Natural killer cell (primary cell): ENCODE results near the gene ACHE. TPM values are rescaled to one million over a fixed set of nuclear protein-coding genes. Genes with fewer than 3 reads are reported as not detected.

Experiments
- ATAC-seq, 3 donors: fragments of 150-1000 bp in 2 of 3; fragments of 200-7000 bp in 1 of 3; cut with Tn5 transposase; 1 replicate in 1 of 3; 2 replicates in 2 of 3; pipeline ENCODE4 v1.10.0; 2021; ENCODE audit warnings: mild to moderate bottlenecking in 2 of 3, moderate library complexity in 2 of 3
- DNase-seq, 2 donors: peaks; one replicate each; pipeline versions ENCODE4 v3.0.0 to v3.0.0-alpha.2; 2013 to 2021; ENCODE audit warnings: mixed read lengths in 1 of 2
- H3K27ac ChIP-seq: one replicate; pipeline ENCODE4 v1.5.1; 2013; ENCODE audit warnings: mild to moderate bottlenecking, low read length
- H3K27me3 ChIP-seq: one replicate; pipeline ENCODE4 v1.6.1; 2013; ENCODE audit warnings: low read length; ENCODE audit not compliant: control insufficient read depth, insufficient read depth
- H3K36me3 ChIP-seq: one replicate; pipeline ENCODE4 v1.6.1; 2013; ENCODE audit warnings: low read length; ENCODE audit not compliant: control insufficient read depth, insufficient read depth
- H3K4me1 ChIP-seq: one replicate; pipeline ENCODE4 v1.6.1; 2013; ENCODE audit warnings: low read length; ENCODE audit not compliant: control insufficient read depth, insufficient read depth
- H3K4me3 ChIP-seq: one replicate; pipeline ENCODE4 v1.5.1; 2013; ENCODE audit warnings: low read length
- H3K9me3 ChIP-seq: one replicate; pipeline ENCODE4 v1.6.1; 2013; ENCODE audit warnings: low read length; ENCODE audit not compliant: control insufficient read depth, insufficient read depth
- H3K27ac Mint-ChIP-seq, 2 donors: one replicate each; pipeline ENCODE4 v1.8.0; 2022; ENCODE audit warnings: mild to moderate bottlenecking in 2 of 2, mixed read lengths in 2 of 2, moderate library complexity in 1 of 2
- H3K27me3 Mint-ChIP-seq, 2 donors: one replicate each; pipeline ENCODE4 v1.8.0; 2022; ENCODE audit warnings: low read depth in 2 of 2, mixed read lengths in 2 of 2
- H3K36me3 Mint-ChIP-seq: one replicate; pipeline ENCODE4 v1.8.0; 2022; ENCODE audit warnings: mixed read lengths
- H3K4me1 Mint-ChIP-seq, 2 donors: one replicate each; pipeline ENCODE4 v1.8.0; 2022; ENCODE audit warnings: mixed read lengths in 2 of 2
- H3K4me3 Mint-ChIP-seq: one replicate; pipeline ENCODE4 v1.8.0; 2022; ENCODE audit warnings: mild to moderate bottlenecking, moderate library complexity, mixed read lengths
- H3K9me3 Mint-ChIP-seq, 2 donors: one replicate each; pipeline ENCODE4 v1.8.0; 2022; ENCODE audit warnings: mixed read lengths in 2 of 2
- CTCF ChIP-seq: fragments of 200-600 bp; IDR thresholded peaks from one replicate; pipeline ENCODE4 v1.8.0; 2022; ENCODE audit warnings: antibody characterized with exemption
- WGBS: methylation state at CpG from one replicate; pipeline ENCODE4 v1.1.7; 2013; ENCODE audit warnings: missing lambda C conversion rate; ENCODE audit not compliant: insufficient coverage; 5-methylcytosine and 5-hydroxymethylcytosine counted together
- intact Hi-C: fragments of 100-400 bp; cut with micrococcal nuclease; formaldehyde crosslinking; loops from one replicate; pipeline ENCODE4 v1.14.2; 2022
- total RNA-seq, 4 donors: library from RNA; stranded (reverse); fragments of 120-200 nt in 1 of 4; gene quantifications; one replicate each; pipeline versions ENCODE4 v1.2.3 to v1.2.4, GENCODE V29; 2013 to 2022

The ACHE gene
- total RNA-seq, 3 donors from 2014 or later (not counting 1 experiment from before 2014, with no cell fraction given), result 0.18 to 0.84 (median 0.47) TPM

GRCh38 chr7:100887516-100888290 lies 8.0 kb downstream of the ACHE start:
- Histone ChIP-seq H3K36me3 (peaks cover 53% of the 10 kb centered on the region), H3K4me1 (peaks cover 49% of the 10 kb centered on the region), H3K9me3 (no peaks in the 10 kb centered on the region), H3K27ac (peak overlapping the region; percentile 45), H3K4me3 (no peak overlapping the region), H3K27me3 (peaks cover 6% of the 10 kb centered on the region)
- no peak for TF ChIP-seq CTCF
- H3K9me3 Mint-ChIP-seq, result no peaks in the 10 kb centered on the region
- 35% methylated on average over 21 of the region's 21 CpGs for WGBS
- H3K4me1 Mint-ChIP-seq, result peaks cover 16 to 56% of the 10 kb centered on the region in 2 donors
- peaks cover 13 to 17% of the 10 kb centered on the region in 2 donors for H3K27me3 Mint-ChIP-seq
- ATAC-seq (no peak), DNase-seq (peak in 1 of 2 donors; percentile 80)
- peak overlapping the region; percentile 71 for H3K4me3 Mint-ChIP-seq
- no peaks in the 10 kb centered on the region for H3K36me3 Mint-ChIP-seq
- intact Hi-C loops, result loop anchor here (2.0 kb wide), 1 partner anchor 13 kb away; the partner anchor contains the start of gene SRRT
- H3K27ac Mint-ChIP-seq, result peak overlapping the region; percentile 48 to 82

- TF ChIP-seq CTCF, result no peak
- ATAC-seq (no peak), DNase-seq (peak in 1 of 2 donors; percentile 55)
- H3K27me3 ChIP-seq, result peaks cover 4% of the 10 kb centered on the region
- H3K4me3 ChIP-seq, result no peak overlapping the region
- H3K36me3 Mint-ChIP-seq, result no peaks in the 10 kb centered on the region
- H3K9me3 ChIP-seq, result no peaks in the 10 kb centered on the region
- peak overlapping the region in 1 of 2 donors; percentile 82 for H3K27ac Mint-ChIP-seq
- intact Hi-C loops, result no loop called here
- H3K9me3 Mint-ChIP-seq, result no peaks in the 10 kb centered on the region
- H3K4me1 ChIP-seq, result peaks cover 49% of the 10 kb centered on the region
- H3K36me3 ChIP-seq, result peaks cover 59% of the 10 kb centered on the region
- H3K27me3 Mint-ChIP-seq, result peaks cover 9 to 10% of the 10 kb centered on the region in 2 donors
- H3K4me1 Mint-ChIP-seq, result peaks cover 16 to 56% of the 10 kb centered on the region in 2 donors
- H3K4me3 Mint-ChIP-seq, result no peak overlapping the region
- 78% methylated on average over 25 of the region's 25 CpGs for WGBS
- peak overlapping the region; percentile 45 for H3K27ac ChIP-seq
These were observed 8.7 kb downstream of the ACHE start for GRCh38 chr7:100886936-100887515.

GRCh38 chr7:100886142-100886935 lies 9.3 kb downstream of the ACHE start:
- Mint-ChIP-seq H3K27ac (peak overlapping the region in 1 of 2 donors; percentile 82), H3K4me3 (no peak overlapping the region), H3K36me3 (no peaks in the 10 kb centered on the region), H3K9me3 (no peaks in the 10 kb centered on the region), H3K27me3 (peaks cover 2 to 3% of the 10 kb centered on the region in 2 donors), H3K4me1 (peaks cover 12 to 56% of the 10 kb centered on the region in 2 donors)
- intact Hi-C loops, result no loop called here
- Histone ChIP-seq H3K4me1 (peaks cover 49% of the 10 kb centered on the region), H3K9me3 (no peaks in the 10 kb centered on the region), H3K4me3 (no peak overlapping the region), H3K27ac (no peak overlapping the region), H3K36me3 (peaks cover 66% of the 10 kb centered on the region), H3K27me3 (peaks cover 4% of the 10 kb centered on the region)
- no peak for TF ChIP-seq CTCF
- no peak for ATAC-seq
- DNase-seq, result no peak
- 93% methylated on average over 27 of the region's 27 CpGs for WGBS
